Fibroblast of the aortic adventitia (primary cell): Measurements from ENCODE around the gene MRAS. TPM values are rescaled to one million over a fixed set of nuclear protein-coding genes. Genes with fewer than 3 reads are reported as not detected.

Source experiments
- DNase-seq: peaks from one replicate; pipeline ENCODE4 v3.0.0-alpha.2; 2010; ENCODE audit warnings: low read depth
- H3K4me3 ChIP-seq: 2 replicates; pipeline ENCODE4 v1.5.1; 2011; ENCODE audit warnings: low read depth, mild to moderate bottlenecking, control low read depth, low read length, moderate library complexity
- CTCF ChIP-seq: IDR thresholded peaks from 2 replicates; pipeline ENCODE4 v1.5.1; 2011; ENCODE audit warnings: mild to moderate bottlenecking, low read length, control low read depth, inconsistent platforms; ENCODE audit not compliant: insufficient read depth
- total RNA-seq: library from RNA; depleted of rRNA; stranded (reverse); fragments of >200 nt; gene quantifications from 2 replicates; pipeline ENCODE4 v1.2.3, GENCODE V29; 2012; ENCODE audit warnings: low replicate concordance

Gene MRAS
- total RNA-seq, 1 donor: 53.3 TPM

- H3K4me3 ChIP-seq: no peak overlapping the region
- no peak for TF ChIP-seq CTCF
- no peak for DNase-seq
These were observed 11.8 kb downstream of the MRAS start for GRCh38 chr3:138359919-138360868.

GRCh38 chr3:138360869-138361525, 12.6 kb downstream of the MRAS start:
- no peak overlapping the region for H3K4me3 ChIP-seq
- no peak for TF ChIP-seq CTCF
- no peak for DNase-seq

- no peak overlapping the region for H3K4me3 ChIP-seq
- DNase-seq: no peak
- no peak for TF ChIP-seq CTCF
These were observed 13.2 kb downstream of the MRAS start for GRCh38 chr3:138361561-138361971.

GRCh38 chr3:138362538-138362937, 14.2 kb downstream of the MRAS start:
- no peak overlapping the region for H3K4me3 ChIP-seq
- no peak for TF ChIP-seq CTCF
- no peak for DNase-seq

GRCh38 chr3:138363322-138363721, 14.9 kb downstream of the MRAS start:
- no peak for TF ChIP-seq CTCF
- no peak for DNase-seq
- H3K4me3 ChIP-seq: no peak overlapping the region

GRCh38 chr3:138364356-138365252, 16.2 kb downstream of the MRAS start:
- DNase-seq: no peak
- no peak for TF ChIP-seq CTCF
- no peak overlapping the region for H3K4me3 ChIP-seq
